H1 (cell line): ENCODE measurements around the gene ZBTB40.

Source experiments
- BCL11A ChIP-seq, 2 experiments: IDR thresholded peaks; one replicate each; pipeline ENCODE4 v1.6.1; 2011; ENCODE audit warnings: low read depth in 2 of 2, low read length in 2 of 2, mild to moderate bottlenecking in 2 of 2
- CEBPB ChIP-seq: IDR thresholded peaks from 2 replicates; pipeline ENCODE4 v1.6.1; 2012; ENCODE audit warnings: low read depth, low read length
- FOSL1 ChIP-seq: IDR thresholded peaks from 2 replicates; pipeline ENCODE4 v1.6.1; 2011; ENCODE audit warnings: mild to moderate bottlenecking, low read depth, low read length, moderate library complexity; ENCODE audit not compliant: insufficient read depth
- POLR2A ChIP-seq, 2 experiments: IDR thresholded peaks; 1 replicate in 1 of 2; 2 replicates in 1 of 2; pipeline ENCODE4 v1.6.1; 2011; ENCODE audit warnings: low read depth in 2 of 2, low read length in 2 of 2, mild to moderate bottlenecking in 2 of 2; ENCODE audit errors: control extremely low read depth in 1 of 2
- RAD21 ChIP-seq, 2 experiments: IDR thresholded peaks in 1 of 2; conservative IDR thresholded peaks in 1 of 2; 2 replicates each; pipeline ENCODE4 v1.6.1; 2011; ENCODE audit warnings: low read depth in 2 of 2, low read length in 2 of 2, improper control_type of control experiment in 1 of 2, inconsistent platforms in 1 of 2, mild to moderate bottlenecking in 1 of 2, moderate library complexity in 1 of 2
- SUZ12 ChIP-seq: fragments of 200-600 bp; sonication (generic); IDR thresholded peaks from 2 replicates; pipeline ENCODE4 v1.6.1; 2012; ENCODE audit warnings: mild to moderate bottlenecking, inconsistent platforms, low read length, moderate library complexity, mixed read lengths
- TAF1 ChIP-seq: IDR thresholded peaks from 2 replicates; pipeline ENCODE4 v1.6.1; 2011; ENCODE audit warnings: mild to moderate bottlenecking, low read depth, low read length
- TF ChIP-seq, protein P1 (sequence below): IDR thresholded peaks from 2 replicates; pipeline ENCODE4 v1.6.1; 2012; ENCODE audit warnings: inconsistent platforms
- TF ChIP-seq, protein P2 (sequence below), 3 experiments: IDR thresholded peaks; 1 replicate in 2 of 3; 2 replicates in 1 of 3; pipeline versions ENCODE4 v1.5.1 to v1.6.1; 2011; ENCODE audit warnings: low read length in 3 of 3, mild to moderate bottlenecking in 3 of 3, inconsistent platforms in 2 of 3, low read depth in 1 of 3, moderate library complexity in 1 of 3; ENCODE audit not compliant: insufficient read depth in 1 of 3; ENCODE audit errors: control extremely low read depth in 1 of 3
- TF ChIP-seq, protein P3 (sequence below): IDR thresholded peaks from 2 replicates; pipeline ENCODE4 v1.6.1; 2012; ENCODE audit warnings: low read length, inconsistent platforms
- TF ChIP-seq, protein P4 (sequence below): IDR thresholded peaks from 2 replicates; pipeline ENCODE4 v1.6.1; 2011; ENCODE audit warnings: low read depth, mild to moderate bottlenecking, low read length; ENCODE audit not compliant: insufficient read depth

DNA sequence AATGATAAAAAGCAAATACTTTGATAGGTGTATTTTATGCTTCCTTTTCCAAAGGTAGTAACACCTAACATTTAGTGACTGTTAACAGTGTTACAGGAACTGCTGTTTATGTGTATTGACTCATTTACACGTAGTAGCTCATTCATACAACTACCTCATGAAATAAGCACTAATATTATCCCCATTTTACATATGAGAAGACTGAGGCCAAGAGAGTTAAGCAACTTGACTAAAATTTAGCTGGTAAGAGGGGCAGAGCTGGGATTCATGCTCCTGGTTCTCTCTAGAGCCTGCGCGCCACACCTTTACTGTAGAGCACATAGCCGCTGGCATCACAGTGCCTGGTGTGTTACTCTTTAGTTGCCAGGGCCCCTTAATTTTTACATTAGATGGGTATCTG lies 11.3 kb downstream of the ZBTB40 start:
- TF ChIP-seq, protein P1, sequence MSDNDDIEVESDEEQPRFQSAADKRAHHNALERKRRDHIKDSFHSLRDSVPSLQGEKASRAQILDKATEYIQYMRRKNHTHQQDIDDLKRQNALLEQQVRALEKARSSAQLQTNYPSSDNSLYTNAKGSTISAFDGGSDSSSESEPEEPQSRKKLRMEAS, result no peak
- TF ChIP-seq, protein P2, sequence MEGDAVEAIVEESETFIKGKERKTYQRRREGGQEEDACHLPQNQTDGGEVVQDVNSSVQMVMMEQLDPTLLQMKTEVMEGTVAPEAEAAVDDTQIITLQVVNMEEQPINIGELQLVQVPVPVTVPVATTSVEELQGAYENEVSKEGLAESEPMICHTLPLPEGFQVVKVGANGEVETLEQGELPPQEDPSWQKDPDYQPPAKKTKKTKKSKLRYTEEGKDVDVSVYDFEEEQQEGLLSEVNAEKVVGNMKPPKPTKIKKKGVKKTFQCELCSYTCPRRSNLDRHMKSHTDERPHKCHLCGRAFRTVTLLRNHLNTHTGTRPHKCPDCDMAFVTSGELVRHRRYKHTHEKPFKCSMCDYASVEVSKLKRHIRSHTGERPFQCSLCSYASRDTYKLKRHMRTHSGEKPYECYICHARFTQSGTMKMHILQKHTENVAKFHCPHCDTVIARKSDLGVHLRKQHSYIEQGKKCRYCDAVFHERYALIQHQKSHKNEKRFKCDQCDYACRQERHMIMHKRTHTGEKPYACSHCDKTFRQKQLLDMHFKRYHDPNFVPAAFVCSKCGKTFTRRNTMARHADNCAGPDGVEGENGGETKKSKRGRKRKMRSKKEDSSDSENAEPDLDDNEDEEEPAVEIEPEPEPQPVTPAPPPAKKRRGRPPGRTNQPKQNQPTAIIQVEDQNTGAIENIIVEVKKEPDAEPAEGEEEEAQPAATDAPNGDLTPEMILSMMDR (IDR thresholded peaks at IDR 0.05; ENCODE audit: control extremely low read depth in 1 of 3, insufficient read depth in 1 of 3, low read depth in 1 of 3, low read length in 3 of 3), result no peak
- TF ChIP-seq FOSL1, result no peak
- TF ChIP-seq BCL11A (IDR thresholded peaks at IDR 0.05; ENCODE audit: low read depth in 2 of 2, low read length in 2 of 2), result no peak
- TF ChIP-seq POLR2A (IDR thresholded peaks at IDR 0.05; ENCODE audit: control extremely low read depth in 1 of 2, low read depth in 2 of 2, low read length in 2 of 2), result no peak
- TF ChIP-seq, protein P3, sequence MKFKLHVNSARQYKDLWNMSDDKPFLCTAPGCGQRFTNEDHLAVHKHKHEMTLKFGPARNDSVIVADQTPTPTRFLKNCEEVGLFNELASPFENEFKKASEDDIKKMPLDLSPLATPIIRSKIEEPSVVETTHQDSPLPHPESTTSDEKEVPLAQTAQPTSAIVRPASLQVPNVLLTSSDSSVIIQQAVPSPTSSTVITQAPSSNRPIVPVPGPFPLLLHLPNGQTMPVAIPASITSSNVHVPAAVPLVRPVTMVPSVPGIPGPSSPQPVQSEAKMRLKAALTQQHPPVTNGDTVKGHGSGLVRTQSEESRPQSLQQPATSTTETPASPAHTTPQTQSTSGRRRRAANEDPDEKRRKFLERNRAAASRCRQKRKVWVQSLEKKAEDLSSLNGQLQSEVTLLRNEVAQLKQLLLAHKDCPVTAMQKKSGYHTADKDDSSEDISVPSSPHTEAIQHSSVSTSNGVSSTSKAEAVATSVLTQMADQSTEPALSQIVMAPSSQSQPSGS, result no peak
- TF ChIP-seq RAD21 (IDR thresholded peaks at IDR 0.05 in 1 of 2, conservative IDR thresholded peaks at IDR 0.05 in 1 of 2; ENCODE audit: low read depth in 2 of 2, low read length in 2 of 2), result no peak
- TF ChIP-seq, protein P4, sequence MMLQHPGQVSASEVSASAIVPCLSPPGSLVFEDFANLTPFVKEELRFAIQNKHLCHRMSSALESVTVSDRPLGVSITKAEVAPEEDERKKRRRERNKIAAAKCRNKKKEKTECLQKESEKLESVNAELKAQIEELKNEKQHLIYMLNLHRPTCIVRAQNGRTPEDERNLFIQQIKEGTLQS, result no peak
- TF ChIP-seq CEBPB, result no peak
- TF ChIP-seq SUZ12, result no peak
- no peak for TF ChIP-seq TAF1
